ENCODE data around the gene PMEPA1. TPM values are rescaled to one million over a fixed set of nuclear protein-coding genes. Genes with fewer than 3 reads are reported as not detected.

The PMEPA1 gene
- total RNA-seq, 4 donors from 2014 or later, result 3.3 to 5.5 (median 4.6) TPM

- no peak for DNase-seq
- H3K4me1 ChIP-seq, result peaks cover 0 to 20% (median 0%) of the 10 kb centered on the region in 4 donors
- H3K9me3 ChIP-seq, result no peaks in the 10 kb centered on the region
- no peaks in the 10 kb centered on the region for H3K27me3 ChIP-seq
- no peak overlapping the region for H3K27ac ChIP-seq
- no peak overlapping the region for H3K4me3 ChIP-seq
- H3K36me3 ChIP-seq, result no peaks in the 10 kb centered on the region
- TF ChIP-seq POLR2A (IDR thresholded peaks at IDR 0.05) (no peak), CTCF (IDR thresholded peaks at IDR 0.05) (no peak)
Measured at GRCh38 chr20:57671072-57671391, 38.8 kb downstream of the PMEPA1 start.

GRCh38 chr20:57670288-57671071 lies 39.3 kb downstream of the PMEPA1 start:
- no peak for TF ChIP-seq CTCF (IDR thresholded peaks at IDR 0.05)

GRCh38 chr20:57669632-57670031 lies 40.2 kb downstream of the PMEPA1 start:
- no peak for DNase-seq
- H3K4me3 ChIP-seq, result no peak overlapping the region
- H3K36me3 ChIP-seq, result no peaks in the 10 kb centered on the region
- peaks cover 0 to 9% (median 0%) of the 10 kb centered on the region in 4 donors for H3K4me1 ChIP-seq
- H3K27me3 ChIP-seq, result no peaks in the 10 kb centered on the region
- H3K27ac ChIP-seq, result no peak overlapping the region
- H3K9me3 ChIP-seq, result no peaks in the 10 kb centered on the region
- TF ChIP-seq CTCF (IDR thresholded peaks at IDR 0.05), result no peak

More at GRCh38 chr20:57670288-57671071, 39.3 kb downstream of the PMEPA1 start:
- H3K4me1 ChIP-seq, result peaks cover 0 to 15% (median 0%) of the 10 kb centered on the region in 4 donors
- H3K27ac ChIP-seq, result no peak overlapping the region
- H3K27me3 ChIP-seq, result no peaks in the 10 kb centered on the region
- H3K4me3 ChIP-seq, result no peak overlapping the region
- no peaks in the 10 kb centered on the region for H3K36me3 ChIP-seq
- DNase-seq, result no peak
- H3K9me3 ChIP-seq, result no peaks in the 10 kb centered on the region

GRCh38 chr20:57667924-57668782 lies 41.7 kb downstream of the PMEPA1 start:
- peak overlapping the region in 1 of 4 donors; percentile 13 for H3K27ac ChIP-seq
- TF ChIP-seq CTCF (IDR thresholded peaks at IDR 0.05) (no peak), POLR2A (IDR thresholded peaks at IDR 0.05) (no peak)
- H3K4me3 ChIP-seq, result no peak overlapping the region
- no peaks in the 10 kb centered on the region for H3K27me3 ChIP-seq
- DNase-seq, result peak in 1 of 3 donors; percentile 64
- peaks cover 0 to 9% (median 0%) of the 10 kb centered on the region in 4 donors for H3K4me1 ChIP-seq
- no peaks in the 10 kb centered on the region for H3K36me3 ChIP-seq
- no peaks in the 10 kb centered on the region for H3K9me3 ChIP-seq

GRCh38 chr20:57667388-57667787 lies 42.4 kb downstream of the PMEPA1 start:
- Histone ChIP-seq H3K27me3 (no peaks in the 10 kb centered on the region), H3K4me1 (peaks cover 0 to 9% (median 0%) of the 10 kb centered on the region in 4 donors), H3K36me3 (no peaks in the 10 kb centered on the region), H3K9me3 (no peaks in the 10 kb centered on the region), H3K27ac (no peak overlapping the region), H3K4me3 (no peak overlapping the region)
- DNase-seq, result no peak
- TF ChIP-seq CTCF (IDR thresholded peaks at IDR 0.05) (no peak), POLR2A (IDR thresholded peaks at IDR 0.05) (no peak)

Measured in Peyer's patch (tissue), 4 donors.